C4-2B (cell line): Measurements from ENCODE around the gene RELN.

ENCODE experiments used
- H3K27ac ChIP-seq: fragments of 450-650 bp; 2 replicates; pipeline ENCODE4 v1.5.1; 2017
- ZFX ChIP-seq: fragments of 450-650 bp; IDR thresholded peaks from 2 replicates; pipeline ENCODE4 v1.6.1; 2017
- TF ChIP-seq, protein P1 (sequence below): fragments of 450-650 bp; conservative IDR thresholded peaks from 2 replicates; pipeline ENCODE4 v1.5.1; 2017; ENCODE audit warnings: mild to moderate bottlenecking

The RELN gene

DNA sequence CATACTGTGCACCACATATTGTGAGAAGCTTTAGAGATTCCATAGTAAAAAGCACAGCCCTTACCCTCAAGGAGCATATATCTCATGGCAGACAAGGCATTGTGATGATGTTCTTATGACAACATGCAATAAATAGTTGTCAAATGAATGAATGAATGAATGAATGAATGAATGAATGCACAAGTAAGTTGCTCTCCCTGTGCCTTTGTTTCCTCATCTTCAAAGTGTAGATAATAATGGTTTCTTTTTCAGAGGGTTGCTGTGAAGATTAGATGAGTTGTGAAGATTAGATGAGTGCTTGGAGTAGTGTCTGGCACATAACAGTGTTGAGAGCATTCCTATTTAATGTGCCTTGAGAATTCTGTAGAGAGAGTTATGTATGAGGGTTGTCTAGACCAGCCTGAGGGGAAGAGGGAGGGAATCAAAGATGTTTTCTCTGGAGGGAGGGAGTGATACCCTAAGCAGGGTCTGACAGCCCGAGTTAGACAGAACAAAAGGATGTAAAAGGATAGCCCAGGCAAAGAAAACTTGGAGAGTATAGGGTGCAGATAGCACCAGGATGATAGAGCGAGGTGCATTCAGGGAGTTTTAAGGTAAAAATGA lies 217.2 kb downstream of the RELN start:
- no peak overlapping the region for H3K27ac ChIP-seq
- TF ChIP-seq ZFX, result no peak
- TF ChIP-seq, protein P1, sequence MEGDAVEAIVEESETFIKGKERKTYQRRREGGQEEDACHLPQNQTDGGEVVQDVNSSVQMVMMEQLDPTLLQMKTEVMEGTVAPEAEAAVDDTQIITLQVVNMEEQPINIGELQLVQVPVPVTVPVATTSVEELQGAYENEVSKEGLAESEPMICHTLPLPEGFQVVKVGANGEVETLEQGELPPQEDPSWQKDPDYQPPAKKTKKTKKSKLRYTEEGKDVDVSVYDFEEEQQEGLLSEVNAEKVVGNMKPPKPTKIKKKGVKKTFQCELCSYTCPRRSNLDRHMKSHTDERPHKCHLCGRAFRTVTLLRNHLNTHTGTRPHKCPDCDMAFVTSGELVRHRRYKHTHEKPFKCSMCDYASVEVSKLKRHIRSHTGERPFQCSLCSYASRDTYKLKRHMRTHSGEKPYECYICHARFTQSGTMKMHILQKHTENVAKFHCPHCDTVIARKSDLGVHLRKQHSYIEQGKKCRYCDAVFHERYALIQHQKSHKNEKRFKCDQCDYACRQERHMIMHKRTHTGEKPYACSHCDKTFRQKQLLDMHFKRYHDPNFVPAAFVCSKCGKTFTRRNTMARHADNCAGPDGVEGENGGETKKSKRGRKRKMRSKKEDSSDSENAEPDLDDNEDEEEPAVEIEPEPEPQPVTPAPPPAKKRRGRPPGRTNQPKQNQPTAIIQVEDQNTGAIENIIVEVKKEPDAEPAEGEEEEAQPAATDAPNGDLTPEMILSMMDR, result no peak

DNA sequence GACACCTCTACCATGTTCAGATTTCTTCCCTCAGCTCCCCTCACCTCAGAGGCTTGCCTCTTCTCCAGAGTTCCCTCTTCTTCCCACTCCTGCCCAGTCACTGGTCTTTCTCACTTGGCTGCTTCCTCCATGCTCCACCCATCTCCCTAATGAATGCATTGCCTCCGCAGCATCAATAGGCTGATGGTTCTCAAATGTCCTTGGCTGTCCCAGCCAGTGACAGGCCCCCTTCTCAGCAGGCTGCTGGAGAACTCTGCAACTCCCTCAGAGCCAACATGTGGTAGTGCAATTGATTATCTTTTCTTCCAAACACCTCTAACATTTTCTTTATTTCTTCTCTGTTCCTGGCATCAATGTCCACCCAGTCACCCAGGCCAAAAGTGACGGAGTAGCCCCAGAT lies 218.2 kb downstream of the RELN start:
- TF ChIP-seq, protein P1, result no peak
- no peak for TF ChIP-seq ZFX
- H3K27ac ChIP-seq, result no peak overlapping the region

DNA sequence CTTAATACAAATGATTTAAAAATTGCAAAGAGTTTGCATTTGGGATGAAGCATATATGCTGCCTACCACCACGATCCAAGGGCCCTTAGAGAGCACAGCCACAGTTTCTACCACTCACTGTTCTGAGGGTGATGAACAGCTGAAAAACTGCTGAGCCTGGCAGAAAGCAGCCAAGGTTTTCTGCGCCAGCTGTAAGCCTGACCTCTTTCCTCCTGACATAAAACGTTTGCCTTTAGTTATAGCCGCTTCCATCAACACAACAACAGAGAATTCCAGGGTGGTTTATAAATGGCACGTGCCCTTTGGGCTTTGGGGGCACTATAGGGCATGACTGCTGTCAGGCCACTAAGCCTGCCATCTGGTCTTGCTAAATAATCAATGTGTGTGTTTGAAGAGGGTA lies 222.8 kb downstream of the RELN start:
- TF ChIP-seq, protein P1, result no peak
- TF ChIP-seq ZFX, result no peak
- H3K27ac ChIP-seq, result no peak overlapping the region

DNA sequence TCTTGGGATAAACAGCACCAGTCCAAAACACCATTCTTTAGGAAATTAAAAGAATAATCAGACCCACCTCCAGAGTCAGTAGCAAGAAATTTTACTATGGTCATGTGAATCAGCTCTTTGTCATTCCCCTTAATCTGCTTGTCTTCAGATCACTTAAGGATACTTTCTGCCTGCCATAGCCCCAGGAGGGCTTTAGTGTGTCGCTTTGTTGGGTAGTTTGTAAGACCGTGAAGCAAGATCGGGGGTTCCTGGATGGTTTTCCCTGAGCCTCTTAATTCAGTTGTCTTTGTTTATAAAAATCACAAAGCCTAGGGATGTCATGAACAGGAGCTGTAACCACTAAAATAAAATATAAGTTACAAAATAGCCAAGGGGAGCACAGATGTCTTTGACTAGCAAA lies 223.6 kb downstream of the RELN start:
- H3K27ac ChIP-seq, result no peak overlapping the region

DNA sequence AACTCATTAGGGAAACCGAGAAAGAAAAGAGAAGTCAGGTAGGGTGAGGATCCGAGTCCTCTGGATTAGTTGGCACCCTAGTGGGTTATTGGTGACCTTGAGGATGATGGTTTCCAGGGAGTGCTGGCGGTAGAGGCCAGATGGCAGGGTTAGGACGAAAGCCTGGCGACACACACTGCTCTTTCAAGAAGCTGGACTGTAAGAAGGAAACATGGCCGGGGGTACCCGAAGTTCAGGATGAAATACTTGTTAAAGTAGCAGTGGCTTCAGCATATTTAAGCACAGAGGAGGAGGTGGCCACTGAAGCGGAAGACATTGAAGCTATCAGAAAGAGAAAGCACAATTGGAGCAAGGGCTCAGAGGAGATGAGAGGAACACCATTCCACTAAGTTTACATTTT lies 224.6 kb downstream of the RELN start:
- no peak for TF ChIP-seq ZFX
- TF ChIP-seq, protein P1, result no peak
- no peak overlapping the region for H3K27ac ChIP-seq

More for the DNA sequence above, 223.6 kb downstream of the RELN start:
- TF ChIP-seq, protein P1, result no peak
- TF ChIP-seq ZFX, result no peak

DNA sequence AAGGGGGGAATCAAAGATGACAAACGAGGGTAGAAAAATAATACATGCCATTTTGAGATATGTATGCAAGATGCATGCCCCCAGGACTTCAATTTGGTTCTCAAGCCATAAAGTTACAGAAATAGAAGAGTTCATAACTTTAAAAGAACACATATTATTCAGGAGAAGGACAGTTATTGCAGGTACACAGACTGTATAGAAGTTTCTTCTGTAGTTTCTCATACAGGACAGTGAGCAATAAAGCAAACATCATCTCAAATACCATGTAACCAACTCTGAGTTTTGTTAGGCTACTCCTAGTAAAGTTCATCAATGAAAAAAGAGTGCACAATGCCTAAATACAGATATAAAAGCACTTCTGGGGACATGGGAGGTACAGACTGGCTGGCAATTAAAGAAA lies 226.6 kb downstream of the RELN start:
- no peak overlapping the region for H3K27ac ChIP-seq
- TF ChIP-seq ZFX, result no peak
- TF ChIP-seq, protein P1, result no peak

DNA sequence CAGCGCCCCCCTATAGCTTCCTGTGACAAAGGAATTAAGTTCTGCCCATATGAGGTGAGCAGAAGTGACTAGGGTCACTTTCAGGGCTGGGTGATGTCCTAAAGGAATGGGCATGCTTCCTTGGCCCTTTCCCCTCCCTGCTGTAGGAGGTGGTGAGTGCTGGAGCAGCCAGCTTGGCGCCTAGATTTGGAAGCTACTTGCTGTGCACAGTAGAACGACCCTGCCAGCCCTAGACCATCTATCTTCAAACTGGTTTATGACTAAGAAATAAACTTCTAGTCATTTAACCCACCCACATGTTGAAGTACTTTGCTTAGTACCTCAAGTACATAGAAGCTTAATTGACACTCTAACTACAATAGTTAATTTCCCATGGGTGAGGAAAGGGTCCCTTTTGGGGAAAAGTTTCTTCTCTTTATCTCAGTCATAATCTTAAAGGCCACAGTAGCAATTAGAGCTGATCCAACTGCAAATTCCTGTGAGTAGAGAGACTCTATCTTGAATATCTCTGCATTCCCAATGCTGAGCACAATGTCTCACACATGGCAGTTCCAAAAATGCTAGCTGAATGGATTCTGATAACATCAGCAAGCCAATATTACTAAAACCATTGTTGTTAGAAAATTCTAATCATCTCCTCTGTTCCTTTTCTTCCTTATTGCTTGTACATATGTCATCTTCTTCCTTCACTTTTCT lies 227.2 kb downstream of the RELN start:
- TF ChIP-seq, protein P1, result no peak
- TF ChIP-seq ZFX, result no peak
- no peak overlapping the region for H3K27ac ChIP-seq
